Hepatocyte (in vitro differentiated cells): ENCODE measurements around the gene BIN1. TPM values are rescaled to one million over a fixed set of nuclear protein-coding genes. Genes with fewer than 3 reads are reported as not detected.

ENCODE experiments used
- DNase-seq: peaks from one replicate; pipeline ENCODE4 v3.0.0-alpha.2; 2016; ENCODE audit warnings: low spot score
- H2AFZ ChIP-seq: fragments of 200-600 bp; sonication (generic); 2 replicates; pipeline ENCODE4 v1.6.0; 2016; ENCODE audit warnings: antibody characterized with exemption, mild to moderate bottlenecking
- H3K27ac ChIP-seq: fragments of 200-600 bp; sonication (generic); 2 replicates; pipeline ENCODE4 v1.5.1; 2016; ENCODE audit warnings: mild to moderate bottlenecking
- H3K27me3 ChIP-seq: fragments of 200-600 bp; sonication (generic); 2 replicates; pipeline ENCODE4 v1.6.1; 2016
- H3K36me3 ChIP-seq: fragments of 200-600 bp; sonication (generic); replicated peaks from 2 replicates; pipeline ENCODE4 v1.5.1; 2016; ENCODE audit warnings: low read depth; ENCODE audit not compliant: insufficient read depth
- H3K4me1 ChIP-seq: fragments of 200-600 bp; sonication (generic); 2 replicates; pipeline ENCODE4 v1.5.1; 2016; ENCODE audit warnings: mild to moderate bottlenecking, moderate library complexity; ENCODE audit not compliant: insufficient read depth
- H3K4me2 ChIP-seq: fragments of 200-600 bp; sonication (generic); 2 replicates; pipeline ENCODE4 v1.6.0; 2016
- H3K4me3 ChIP-seq: fragments of 200-600 bp; sonication (generic); 2 replicates; pipeline ENCODE4 v1.5.1; 2016; ENCODE audit warnings: mild to moderate bottlenecking
- H3K79me2 ChIP-seq: fragments of 200-600 bp; sonication (generic); 2 replicates; pipeline ENCODE4 v1.6.0; 2017; ENCODE audit warnings: mild to moderate bottlenecking
- H3K9me2 ChIP-seq: fragments of 200-600 bp; sonication (generic); replicated peaks from 2 replicates; pipeline ENCODE4 v1.6.0; 2017; ENCODE audit warnings: mild to moderate bottlenecking; ENCODE audit not compliant: insufficient read depth
- H3K9me3 ChIP-seq: fragments of 200-600 bp; sonication (generic); 2 replicates; pipeline ENCODE4 v1.5.1; 2016; ENCODE audit warnings: low read depth, mild to moderate bottlenecking
- H4K20me1 ChIP-seq: fragments of 200-600 bp; sonication (generic); 2 replicates; pipeline ENCODE4 v1.6.0; 2016; ENCODE audit warnings: mild to moderate bottlenecking; ENCODE audit not compliant: insufficient read depth, poor library complexity, severe bottlenecking
- CTCF ChIP-seq: fragments of 200-600 bp; sonication (generic); IDR thresholded peaks from 2 replicates; pipeline ENCODE4 v1.5.1; 2016; ENCODE audit warnings: antibody characterized with exemption, mild to moderate bottlenecking; ENCODE audit not compliant: poor library complexity
- EZH2 ChIP-seq: fragments of 200-600 bp; sonication (generic); IDR thresholded peaks from 2 replicates; pipeline ENCODE4 v1.6.1; 2016; ENCODE audit warnings: antibody characterized with exemption, mild to moderate bottlenecking, borderline replicate concordance
- EZH2phosphoT487 ChIP-seq: fragments of 200-600 bp; sonication (generic); IDR thresholded peaks from one replicate; pipeline ENCODE4 v1.6.1; 2018; ENCODE audit warnings: antibody characterized with exemption, mild to moderate bottlenecking, low read depth, moderate library complexity; ENCODE audit not compliant: unreplicated experiment, severe bottlenecking
- WGBS: methylation state at CpG from one replicate; pipeline ENCODE4 v1.1.6; 2016; ENCODE audit warnings: low lambda C conversion rate; ENCODE audit errors: missing lambda C conversion rate; 5-methylcytosine and 5-hydroxymethylcytosine counted together
- polyA plus RNA-seq: library from polyadenylated mRNA; unstranded; fragments of >200 nt; fragmentation: Nextera tagmentation; extraction: Ambion mirVana; gene quantifications from 2 replicates; pipeline ENCODE4 v1.2.1, GENCODE V29; 2016
- total RNA-seq: library from RNA; depleted of rRNA; stranded (reverse); fragments of >200 nt; gene quantifications from 2 replicates; pipeline ENCODE4 v1.2.3, GENCODE V29; 2014

The BIN1 gene
- total and polyA plus RNA-seq, 2 experiments from 2014 or later = 109 to 113 TPM

GRCh38 chr2:127086990-127087790, 19.8 kb downstream of the BIN1 start:
- Histone ChIP-seq H3K4me1 (peaks cover 62% of the 10 kb centered on the region), H2AFZ (no peak overlapping the region), H3K4me3 (no peak overlapping the region)

GRCh38 chr2:127085317-127085681, 21.7 kb downstream of the BIN1 start:
- H3K4me3 ChIP-seq = no peak overlapping the region
- DNase-seq = peak; percentile 74
- 50% methylated on average over 9 of the region's 9 CpGs for WGBS
- H3K27ac ChIP-seq = peak overlapping the region; percentile 95
- no peak overlapping the region for H2AFZ ChIP-seq
- no peaks in the 10 kb centered on the region for H3K36me3 ChIP-seq
- no peaks in the 10 kb centered on the region for H3K9me3 ChIP-seq
- H3K4me1 ChIP-seq = peaks cover 77% of the 10 kb centered on the region
- peaks cover 78% of the 10 kb centered on the region for H3K79me2 ChIP-seq
- TF ChIP-seq EZH2phosphoT487 (no peak), CTCF (no peak), EZH2 (no peak)
- H4K20me1 ChIP-seq = no peaks in the 10 kb centered on the region
- no peaks in the 10 kb centered on the region for H3K9me2 ChIP-seq
- H3K4me2 ChIP-seq = peak overlapping the region; percentile 61
- no peaks in the 10 kb centered on the region for H3K27me3 ChIP-seq

More at GRCh38 chr2:127086990-127087790, 19.8 kb downstream of the BIN1 start:
- peak; percentile 82 for DNase-seq
- 28% methylated on average over 22 of the region's 24 CpGs for WGBS
- H3K4me2 ChIP-seq = peak overlapping the region; percentile 67
- H3K27ac ChIP-seq = peak overlapping the region; percentile 95
- H3K9me2 ChIP-seq = no peaks in the 10 kb centered on the region
- no peak for TF ChIP-seq EZH2
- TF ChIP-seq EZH2phosphoT487 = no peak
- TF ChIP-seq CTCF = no peak
- H3K27me3 ChIP-seq = no peaks in the 10 kb centered on the region
- H4K20me1 ChIP-seq = peaks cover 4% of the 10 kb centered on the region
- peaks cover 79% of the 10 kb centered on the region for H3K79me2 ChIP-seq
- H3K36me3 ChIP-seq = no peaks in the 10 kb centered on the region
- no peaks in the 10 kb centered on the region for H3K9me3 ChIP-seq

- 39% methylated on average over 12 of the region's 12 CpGs for WGBS
- Histone ChIP-seq H4K20me1 (no peaks in the 10 kb centered on the region), H3K79me2 (peaks cover 78% of the 10 kb centered on the region), H3K9me2 (no peaks in the 10 kb centered on the region), H3K4me2 (peak overlapping the region; percentile 61), H3K27ac (peak overlapping the region; percentile 95), H3K27me3 (no peaks in the 10 kb centered on the region), H3K9me3 (no peaks in the 10 kb centered on the region), H2AFZ (no peak overlapping the region), H3K4me3 (no peak overlapping the region), H3K4me1 (peaks cover 83% of the 10 kb centered on the region), H3K36me3 (no peaks in the 10 kb centered on the region)
- TF ChIP-seq EZH2phosphoT487 (no peak), CTCF (no peak), EZH2 (no peak)
- peak; percentile 48 for DNase-seq
Observed at GRCh38 chr2:127084611-127085316, 22.2 kb downstream of the BIN1 start.
